Suprapubic skin (tissue), 3 donors: ENCODE measurements around the gene LZIC.

ENCODE experiments used
- POLR2A ChIP-seq, 2 donors: fragments of 450-650 bp; IDR thresholded peaks; one replicate each; pipeline ENCODE4 v1.6.1; 2017; ENCODE audit warnings: antibody characterized with exemption in 2 of 2, mild to moderate bottlenecking in 2 of 2, moderate library complexity in 2 of 2
- TF ChIP-seq, protein P1 (sequence below), 2 donors: fragments of 200-600 bp in 1 of 2; fragments of 450-650 bp in 1 of 2; sonication (generic) in 1 of 2; IDR thresholded peaks; one replicate each; pipeline ENCODE4 v1.5.1; 2016 to 2019; ENCODE audit warnings: antibody characterized with exemption in 2 of 2, mild to moderate bottlenecking in 1 of 2, moderate library complexity in 1 of 2

DNA sequence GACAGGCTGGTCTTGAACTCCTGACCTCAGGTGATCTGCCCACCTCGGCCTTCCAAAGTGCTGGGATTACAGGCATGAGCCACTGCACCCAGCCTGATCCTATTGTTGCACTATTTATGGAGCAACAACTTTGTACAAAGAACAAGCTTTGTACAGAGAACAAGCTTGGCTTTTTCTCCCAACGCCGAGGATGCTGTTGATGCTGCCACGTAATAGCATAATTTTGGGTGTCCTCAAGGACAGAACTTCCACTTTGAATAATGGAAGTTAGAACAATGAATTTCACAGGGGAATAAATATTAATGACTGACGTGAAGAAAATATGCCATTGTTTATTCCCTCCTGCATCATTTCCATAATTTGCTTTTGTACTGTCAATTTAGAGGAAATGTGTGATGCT is 41.1 kb upstream of the LZIC start:
- TF ChIP-seq, protein P1, sequence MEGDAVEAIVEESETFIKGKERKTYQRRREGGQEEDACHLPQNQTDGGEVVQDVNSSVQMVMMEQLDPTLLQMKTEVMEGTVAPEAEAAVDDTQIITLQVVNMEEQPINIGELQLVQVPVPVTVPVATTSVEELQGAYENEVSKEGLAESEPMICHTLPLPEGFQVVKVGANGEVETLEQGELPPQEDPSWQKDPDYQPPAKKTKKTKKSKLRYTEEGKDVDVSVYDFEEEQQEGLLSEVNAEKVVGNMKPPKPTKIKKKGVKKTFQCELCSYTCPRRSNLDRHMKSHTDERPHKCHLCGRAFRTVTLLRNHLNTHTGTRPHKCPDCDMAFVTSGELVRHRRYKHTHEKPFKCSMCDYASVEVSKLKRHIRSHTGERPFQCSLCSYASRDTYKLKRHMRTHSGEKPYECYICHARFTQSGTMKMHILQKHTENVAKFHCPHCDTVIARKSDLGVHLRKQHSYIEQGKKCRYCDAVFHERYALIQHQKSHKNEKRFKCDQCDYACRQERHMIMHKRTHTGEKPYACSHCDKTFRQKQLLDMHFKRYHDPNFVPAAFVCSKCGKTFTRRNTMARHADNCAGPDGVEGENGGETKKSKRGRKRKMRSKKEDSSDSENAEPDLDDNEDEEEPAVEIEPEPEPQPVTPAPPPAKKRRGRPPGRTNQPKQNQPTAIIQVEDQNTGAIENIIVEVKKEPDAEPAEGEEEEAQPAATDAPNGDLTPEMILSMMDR (IDR thresholded peaks at IDR 0.05), result no peak
- no peak for TF ChIP-seq POLR2A (IDR thresholded peaks at IDR 0.05)
